Body of pancreas (tissue), 4 donors: Measurements from ENCODE around the gene AP3D1. TPM values are rescaled to one million over a fixed set of nuclear protein-coding genes. Genes with fewer than 3 reads are reported as not detected.

Source experiments
- ATAC-seq: fragments of 150-250 bp; one replicate; pipeline ENCODE4 v1.9.1; 2016
- DNase-seq, 4 donors: peaks; one replicate each; pipeline ENCODE4 v3.0.0-alpha.2; 2019
- H3K27ac ChIP-seq, 4 donors: fragments of 200-600 bp; sonication (generic); 1 replicate in 3 of 4; 2 replicates in 1 of 4; pipeline versions ENCODE4 v1.5.1 to v1.6.1; 2016 to 2019; ENCODE audit warnings: mild to moderate bottlenecking in 1 of 4, mixed read lengths in 1 of 4, moderate library complexity in 1 of 4
- H3K27me3 ChIP-seq, 2 donors: fragments of 200-600 bp; sonication (generic); one replicate each; pipeline ENCODE4 v1.6.0; 2016; ENCODE audit warnings: mild to moderate bottlenecking in 1 of 2
- H3K36me3 ChIP-seq, 2 donors: fragments of 200-600 bp; sonication (generic); replicated peaks in 1 of 2; 2 replicates each; pipeline ENCODE4 v1.5.1; 2016; ENCODE audit warnings: low read depth in 2 of 2; ENCODE audit not compliant: insufficient read depth in 1 of 2
- H3K4me1 ChIP-seq: fragments of 200-600 bp; sonication (generic); one replicate; pipeline ENCODE4 v1.6.0; 2016
- H3K4me3 ChIP-seq, 2 donors: fragments of 200-600 bp; sonication (generic); 1 replicate in 1 of 2; 2 replicates in 1 of 2; pipeline ENCODE4 v1.5.1; 2016 to 2019
- H3K9me3 ChIP-seq, 3 donors: fragments of 200-600 bp; sonication (generic); 1 replicate in 2 of 3; 2 replicates in 1 of 3; pipeline ENCODE4 v1.5.1; 2016
- CTCF ChIP-seq, 7 experiments: fragments of 450-650 bp in 4 of 7; fragments of 200-600 bp in 3 of 7; sonication (generic) in 3 of 7; IDR thresholded peaks; one replicate each; pipeline ENCODE4 v1.5.1; 2016 to 2019; ENCODE audit warnings: antibody characterized with exemption in 7 of 7
- POLR2A ChIP-seq, 3 donors: fragments of 450-650 bp; IDR thresholded peaks; one replicate each; pipeline ENCODE4 v1.6.1; 2016; ENCODE audit warnings: antibody characterized with exemption in 3 of 3, mild to moderate bottlenecking in 2 of 3
- WGBS, 2 donors: methylation state at CpG; one replicate each; pipeline ENCODE4 v1.1.5; 2017; 5-methylcytosine and 5-hydroxymethylcytosine counted together
- intact Hi-C: fragments of 100-400 bp; cut with DNase I; formaldehyde crosslinking; loops from one replicate; pipeline ENCODE4 v1.15.1; 2023
- total RNA-seq, 2 donors: library from RNA; depleted of rRNA; stranded (reverse); fragments of >200 nt; gene quantifications; one replicate each; pipeline ENCODE4 v1.1.0, GENCODE V29; 2016

Gene AP3D1
- total RNA-seq, 2 donors from 2014 or later = 77.0 to 124 TPM

GRCh38 chr19:2157452-2157851 lies 6.1 kb upstream of the AP3D1 start:
- Histone ChIP-seq H3K27ac (no peak overlapping the region), H3K9me3 (no peaks in the 10 kb centered on the region), H3K4me1 (peaks cover 12% of the 10 kb centered on the region), H3K4me3 (no peak overlapping the region), H3K36me3 (no peaks in the 10 kb centered on the region), H3K27me3 (no peaks in the 10 kb centered on the region)
- TF ChIP-seq CTCF (IDR thresholded peaks at IDR 0.05) = no peak
- no peak for TF ChIP-seq POLR2A (IDR thresholded peaks at IDR 0.05)
- WGBS, 2 donors = 62 to 68% methylated on average over 2 of the region's 2 CpGs
- no peak for DNase-seq
- intact Hi-C loops = loop anchor here (5.0 to 10.0 kb wide), 2 partner anchors 115 to 227 kb away; no protein-coding TSS in a partner anchor
- ATAC-seq = no peak

GRCh38 chr19:2154587-2155075 lies 3.3 kb upstream of the AP3D1 start:
- no peak for ATAC-seq
- 73 to 79% methylated on average over 10 of the region's 10 CpGs for WGBS, 2 donors
- TF ChIP-seq POLR2A (IDR thresholded peaks at IDR 0.05) (no peak), CTCF (IDR thresholded peaks at IDR 0.05) (no peak)
- no peaks in the 10 kb centered on the region for H3K27me3 ChIP-seq
- H3K36me3 ChIP-seq = no peaks in the 10 kb centered on the region
- no peaks in the 10 kb centered on the region for H3K9me3 ChIP-seq
- peaks cover 13% of the 10 kb centered on the region for H3K4me1 ChIP-seq
- intact Hi-C loops = loop anchor here (5.0 to 10.0 kb wide), 2 partner anchors 118 to 230 kb away; no protein-coding TSS in a partner anchor
- no peak overlapping the region for H3K27ac ChIP-seq
- no peak for DNase-seq
- no peak overlapping the region for H3K4me3 ChIP-seq

GRCh38 chr19:2150794-2151338 lies 500 bp downstream of the AP3D1 start:
- H3K27ac ChIP-seq = peak overlapping the region; percentile 83 to 89 (median 86)
- ATAC-seq = peak; percentile 4
- peak in 3 of 4 donors; percentile 32 to 40 (median 34) for DNase-seq
- H3K36me3 ChIP-seq = no peaks in the 10 kb centered on the region
- H3K4me3 ChIP-seq = peak overlapping the region; percentile 94 to 98
- no peak for TF ChIP-seq CTCF (IDR thresholded peaks at IDR 0.05)
- no peak for TF ChIP-seq POLR2A (IDR thresholded peaks at IDR 0.05)
- H3K27me3 ChIP-seq = no peaks in the 10 kb centered on the region
- no peaks in the 10 kb centered on the region for H3K9me3 ChIP-seq
- H3K4me1 ChIP-seq = peaks cover 45% of the 10 kb centered on the region
- 0% methylated on average over 5 to 36 of the region's 36 CpGs for WGBS, 2 donors
- intact Hi-C loops = loop anchor here (10.0 kb wide), 1 partner anchor 234 kb away; no protein-coding TSS in a partner anchor

GRCh38 chr19:2149980-2150793 lies 1.2 kb downstream of the AP3D1 start:
- peak overlapping the region; percentile 94 to 98 for H3K4me3 ChIP-seq
- H3K27me3 ChIP-seq = no peaks in the 10 kb centered on the region
- H3K36me3 ChIP-seq = no peaks in the 10 kb centered on the region
- intact Hi-C loops = loop anchor here (5.0 to 10.0 kb wide), 2 partner anchors 38 to 235 kb away; no protein-coding TSS in a partner anchor
- peak; percentile 38 to 50 (median 42) for DNase-seq
- peak overlapping the region; percentile 34 to 89 (median 84) for H3K27ac ChIP-seq
- no peak for TF ChIP-seq CTCF (IDR thresholded peaks at IDR 0.05)
- TF ChIP-seq POLR2A (IDR thresholded peaks at IDR 0.05) = peak in 2 of 3 donors; percentile 57 to 66
- WGBS, 2 donors = 6 to 17% methylated on average over 7 to 30 of the region's 30 CpGs
- peaks cover 51% of the 10 kb centered on the region for H3K4me1 ChIP-seq
- no peak for ATAC-seq
- no peaks in the 10 kb centered on the region for H3K9me3 ChIP-seq
